Measurements from ENCODE around the gene FANCG.

Gene FANCG

GRCh38 chr9:35079426-35080341 lies at the start of gene FANCG:
TSS of gene FANCG (minus strand) at chr9:35079942. CDS start at chr9:35079524, 418 bp downstream.
- DNase-seq (ENCODE audit: insufficient read length, low spot score) (peak; percentile 67), FAIRE-seq (peak; percentile 33)
- peak; percentile 17; the same call in 1 of the 2 replicates for TF ChIP-seq POLR2A (IDR thresholded peaks at IDR 0.05; ENCODE audit: low read depth, low read length)

GRCh38 chr9:35116898-35117551 lies 37.3 kb upstream of the FANCG start:
- TF ChIP-seq POLR2A (IDR thresholded peaks at IDR 0.05; ENCODE audit: low read depth, low read length), result no peak
- DNase-seq (ENCODE audit: insufficient read length, low spot score) (peak; percentile 67), FAIRE-seq (peak; percentile 68)

- TF ChIP-seq POLR2A (IDR thresholded peaks at IDR 0.05; ENCODE audit: low read depth, low read length), result no peak
- DNase-seq (ENCODE audit: insufficient read length, low spot score) (no peak), FAIRE-seq (no peak)
Observed at GRCh38 chr9:35116539-35116897, 36.8 kb upstream of the FANCG start.

GRCh38 chr9:35115680-35116538 lies 36.2 kb upstream of the FANCG start, which contains the start of gene ATOSB:
TSS of gene ATOSB (minus strand) at chr9:35115862. CDS start at chr9:35108274, 7,588 bp downstream.
- DNase-seq (ENCODE audit: insufficient read length, low spot score) (peak; percentile 63), FAIRE-seq (no peak)
- TF ChIP-seq POLR2A (IDR thresholded peaks at IDR 0.05; ENCODE audit: low read depth, low read length), result peak; percentile 56

- no peak for FAIRE-seq
- no peak for DNase-seq (ENCODE audit: insufficient read length, low spot score)
- no peak for TF ChIP-seq POLR2A (IDR thresholded peaks at IDR 0.05; ENCODE audit: low read depth, low read length)
Observed at GRCh38 chr9:35114840-35115628, 35.3 kb upstream of the FANCG start.

- FAIRE-seq (peak; percentile 86), DNase-seq (ENCODE audit: insufficient read length, low spot score) (peak; percentile 51)
- TF ChIP-seq POLR2A (IDR thresholded peaks at IDR 0.05; ENCODE audit: low read depth, low read length), result 0 out of 2 replicates have a peak, but pooled peaks have one; percentile 18
Observed at GRCh38 chr9:35114113-35114839, 34.5 kb upstream of the FANCG start.

- peak; percentile 23 for DNase-seq (ENCODE audit: insufficient read length, low spot score)
- TF ChIP-seq POLR2A (IDR thresholded peaks at IDR 0.05; ENCODE audit: low read depth, low read length), result no peak
- peak; percentile 38 for FAIRE-seq
Observed at GRCh38 chr9:35112257-35113020, 32.7 kb upstream of the FANCG start.

GRCh38 chr9:35111001-35111933 lies 31.5 kb upstream of the FANCG start:
- TF ChIP-seq POLR2A (IDR thresholded peaks at IDR 0.05; ENCODE audit: low read depth, low read length), result peak; percentile 65
- FAIRE-seq (peak; percentile 89), DNase-seq (ENCODE audit: insufficient read length, low spot score) (peak; percentile 65)

- no peak for TF ChIP-seq POLR2A (IDR thresholded peaks at IDR 0.05; ENCODE audit: low read depth, low read length)
- DNase-seq (ENCODE audit: insufficient read length, low spot score), result peak; percentile 49
- FAIRE-seq, result peak; percentile 86
Observed at GRCh38 chr9:35110327-35110761, 30.6 kb upstream of the FANCG start.

- no peak for FAIRE-seq
- no peak for DNase-seq (ENCODE audit: insufficient read length, low spot score)
Observed at GRCh38 chr9:35108946-35109575, 29.3 kb upstream of the FANCG start.

More at GRCh38 chr9:35108946-35109575, 29.3 kb upstream of the FANCG start:
- no peak for TF ChIP-seq POLR2A (IDR thresholded peaks at IDR 0.05; ENCODE audit: low read depth, low read length)
